ENCODE data around the gene FHIT.

DNA sequence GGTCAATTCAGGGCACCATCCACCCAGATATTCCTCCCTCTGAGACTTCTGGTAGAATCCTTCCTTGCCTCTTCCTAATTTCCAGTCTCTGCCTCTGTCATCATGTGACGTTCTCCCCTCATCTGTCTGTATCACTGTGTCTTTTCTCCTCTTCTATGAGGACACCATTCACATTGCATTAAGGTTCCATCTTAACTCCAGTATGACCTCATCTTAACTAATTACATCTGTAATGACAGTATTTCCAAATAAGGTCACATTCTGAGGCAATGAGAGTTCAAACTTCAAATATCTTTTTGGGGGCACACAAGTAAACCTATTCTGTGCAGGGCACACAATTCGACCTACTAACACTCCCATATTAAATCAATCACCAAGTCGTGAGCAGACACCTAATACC is 169.7 kb downstream of the FHIT start:
- TF ChIP-seq, protein P1, sequence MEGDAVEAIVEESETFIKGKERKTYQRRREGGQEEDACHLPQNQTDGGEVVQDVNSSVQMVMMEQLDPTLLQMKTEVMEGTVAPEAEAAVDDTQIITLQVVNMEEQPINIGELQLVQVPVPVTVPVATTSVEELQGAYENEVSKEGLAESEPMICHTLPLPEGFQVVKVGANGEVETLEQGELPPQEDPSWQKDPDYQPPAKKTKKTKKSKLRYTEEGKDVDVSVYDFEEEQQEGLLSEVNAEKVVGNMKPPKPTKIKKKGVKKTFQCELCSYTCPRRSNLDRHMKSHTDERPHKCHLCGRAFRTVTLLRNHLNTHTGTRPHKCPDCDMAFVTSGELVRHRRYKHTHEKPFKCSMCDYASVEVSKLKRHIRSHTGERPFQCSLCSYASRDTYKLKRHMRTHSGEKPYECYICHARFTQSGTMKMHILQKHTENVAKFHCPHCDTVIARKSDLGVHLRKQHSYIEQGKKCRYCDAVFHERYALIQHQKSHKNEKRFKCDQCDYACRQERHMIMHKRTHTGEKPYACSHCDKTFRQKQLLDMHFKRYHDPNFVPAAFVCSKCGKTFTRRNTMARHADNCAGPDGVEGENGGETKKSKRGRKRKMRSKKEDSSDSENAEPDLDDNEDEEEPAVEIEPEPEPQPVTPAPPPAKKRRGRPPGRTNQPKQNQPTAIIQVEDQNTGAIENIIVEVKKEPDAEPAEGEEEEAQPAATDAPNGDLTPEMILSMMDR (IDR thresholded peaks at IDR 0.05), result no peak
- TF ChIP-seq POLR2A (IDR thresholded peaks at IDR 0.05), result no peak

All from suprapubic skin (tissue), 3 donors.